ENCODE results near the gene ZBTB8OS. TPM values are rescaled to one million over a fixed set of nuclear protein-coding genes. Genes with fewer than 3 reads are reported as not detected.

ZBTB8OS gene
- total and polyA plus RNA-seq, 9 donors: 20.1 to 37.0 (median 25.5) TPM

- DNase-seq: no peak
- Histone ChIP-seq H3K4me1 (ENCODE audit: insufficient read depth) (no peaks in the 10 kb centered on the region), H3K9me3 (no peaks in the 10 kb centered on the region), H3K36me3 (no peaks in the 10 kb centered on the region), H3K27ac (no peak overlapping the region), H3K4me3 (no peak overlapping the region), H3K27me3 (no peaks in the 10 kb centered on the region)
- intact Hi-C loops (cut with DNase I): no loop called here
- 92 to 94% (median 94%) methylated on average over 2 of the region's 2 CpGs for WGBS, 3 donors
- TF ChIP-seq POLR2A (IDR thresholded peaks at IDR 0.05) (no peak), CTCF (IDR thresholded peaks at IDR 0.05) (no peak), EP300 (IDR thresholded peaks at IDR 0.05) (no peak)
Observed at GRCh38 chr1:32600034-32600433, 50.3 kb downstream of the ZBTB8OS start.

GRCh38 chr1:32592943-32593342, 57.4 kb downstream of the ZBTB8OS start:
- Histone ChIP-seq H3K4me3 (no peak overlapping the region), H3K9me3 (no peaks in the 10 kb centered on the region), H3K36me3 (no peaks in the 10 kb centered on the region), H3K27me3 (no peaks in the 10 kb centered on the region), H3K4me1 (ENCODE audit: insufficient read depth) (no peaks in the 10 kb centered on the region), H3K27ac (no peak overlapping the region)
- intact Hi-C loops (cut with DNase I): no loop called here
- WGBS, 3 donors: 93 to 94% (median 93%) methylated on average over 9 of the region's 9 CpGs
- no peak for DNase-seq
- no peak for TF ChIP-seq CTCF (IDR thresholded peaks at IDR 0.05)
- TF ChIP-seq EP300 (IDR thresholded peaks at IDR 0.05): no peak
- no peak for TF ChIP-seq POLR2A (IDR thresholded peaks at IDR 0.05)

DNA sequence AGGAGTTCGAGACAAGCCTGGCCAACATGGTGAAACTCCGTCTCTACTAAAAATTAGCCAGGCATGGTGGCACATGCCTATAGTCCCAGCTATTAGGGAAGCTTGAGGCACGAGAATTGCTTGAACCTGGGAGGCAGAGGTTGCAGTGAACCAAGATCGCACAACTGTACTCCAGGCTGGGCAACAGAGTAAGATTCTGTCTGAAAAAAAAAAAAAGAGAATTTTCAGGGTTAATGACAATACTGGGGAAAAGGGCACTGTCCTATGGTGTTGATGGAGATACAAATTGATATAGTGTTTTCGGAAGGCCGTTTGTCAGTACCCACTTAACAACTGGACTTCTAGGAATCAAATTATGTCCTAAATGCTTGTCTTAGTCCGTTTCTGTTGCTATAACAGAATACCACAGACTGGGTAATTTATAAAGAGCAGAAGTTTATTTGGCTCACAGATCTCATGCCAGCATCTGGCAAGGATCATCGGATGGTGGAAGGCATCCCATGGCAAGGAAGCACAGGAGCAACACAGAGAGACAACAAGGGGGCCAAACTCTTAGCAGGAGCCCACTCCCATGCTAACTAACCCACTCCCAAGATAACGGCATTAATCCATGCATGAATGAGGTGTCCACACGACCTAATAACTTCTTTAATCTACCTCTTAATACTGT, 69.9 kb downstream of the ZBTB8OS start:
- Histone ChIP-seq H3K27ac (no peak overlapping the region), H3K36me3 (no peaks in the 10 kb centered on the region)
- 84 to 86% (median 86%) methylated on average over 10 of the region's 10 CpGs for WGBS, 3 donors

More for the DNA sequence above, 69.9 kb downstream of the ZBTB8OS start:
- Histone ChIP-seq H3K9me3 (no peaks in the 10 kb centered on the region), H3K4me3 (no peak overlapping the region), H3K27me3 (no peaks in the 10 kb centered on the region), H3K4me1 (ENCODE audit: insufficient read depth) (no peaks in the 10 kb centered on the region)
- DNase-seq: no peak
- TF ChIP-seq CTCF (IDR thresholded peaks at IDR 0.05) (no peak), EP300 (IDR thresholded peaks at IDR 0.05) (no peak), POLR2A (IDR thresholded peaks at IDR 0.05) (no peak)
- intact Hi-C loops (cut with DNase I): no loop called here

Small RNA genes within 50 kb of the gene (small RNA-seq; reads per million reads assigned to genes)
- not detected for gene RF00019

Other genes starting within 250 kb of the ZBTB8OS start
- gene ZBTB8B, start 185.5 kb downstream of the ZBTB8OS start, total RNA-seq: under 1 TPM; under 0.01 to 0.18 (median 0.10) TPM
- under 1 TPM; 0.04 to 0.10 TPM for gene ZBTB8B, start 185.5 kb downstream of the ZBTB8OS start, polyA plus RNA-seq
- 10 to 100 TPM in 5 of 7 donors, 1 to 10 TPM in 2; 5.6 to 13.9 (median 11.0) TPM for gene ZBTB8A, start 111.1 kb downstream of the ZBTB8OS start, total RNA-seq
- 1 to 10 TPM; 4.5 to 9.0 TPM for gene ZBTB8A, start 111.1 kb downstream of the ZBTB8OS start, polyA plus RNA-seq
- gene RBBP4, start 658 bp upstream of the ZBTB8OS start, total RNA-seq: 100 to 1,000 TPM in 6 of 7 donors, 10 to 100 TPM in 1; 86.3 to 223 (median 191) TPM
- gene RBBP4, start 658 bp upstream of the ZBTB8OS start, polyA plus RNA-seq: 100 to 1,000 TPM in 1 of 2 donors, 10 to 100 TPM in 1; 78.2 to 117 TPM
- gene SYNC, start 52.2 kb upstream of the ZBTB8OS start, total RNA-seq: 10 to 100 TPM in 3 of 7 donors, 1 to 10 TPM in 4; 3.2 to 13.5 (median 9.8) TPM
- 10 to 100 TPM in 1 of 2 donors, 1 to 10 TPM in 1; 3.0 to 10.6 TPM for gene SYNC, start 52.2 kb upstream of the ZBTB8OS start, polyA plus RNA-seq
- gene YARS1, start 166.8 kb upstream of the ZBTB8OS start, total RNA-seq: 100 to 1,000 TPM in 1 of 7 donors, 10 to 100 TPM in 6; 19.8 to 272 (median 46.2) TPM
- gene YARS1, start 166.8 kb upstream of the ZBTB8OS start, polyA plus RNA-seq: 10 to 100 TPM; 23.6 to 95.2 TPM
- gene S100PBP, start 167.1 kb upstream of the ZBTB8OS start, total RNA-seq: 10 to 100 TPM; 24.8 to 64.2 (median 42.6) TPM
- gene S100PBP, start 167.1 kb upstream of the ZBTB8OS start, polyA plus RNA-seq: 10 to 100 TPM; 18.1 to 47.0 TPM
- gene FNDC5, start 220.4 kb upstream of the ZBTB8OS start, total RNA-seq: 10 to 100 TPM in 4 of 7 donors, 1 to 10 TPM in 3; 4.2 to 25.4 (median 12.1) TPM
- gene FNDC5, start 220.4 kb upstream of the ZBTB8OS start, polyA plus RNA-seq: 10 to 100 TPM in 1 of 2 donors, 1 to 10 TPM in 1; 8.2 to 15.6 TPM
- 1 to 10 TPM in 1 of 7 donors, under 1 TPM in 5, not detected in 1; 0.37 to 1.0 (median 0.68) TPM for gene HPCA, start 235.9 kb upstream of the ZBTB8OS start, total RNA-seq
- gene HPCA, start 235.9 kb upstream of the ZBTB8OS start, polyA plus RNA-seq: under 1 TPM; 0.23 to 0.81 TPM

Data from ovary (tissue), 9 donors.